ENCODE results near the gene LARGE1. TPM values are rescaled to one million over a fixed set of nuclear protein-coding genes. Genes with fewer than 3 reads are reported as not detected.

The LARGE1 gene
- total and polyA plus RNA-seq, 2 experiments from 2014 or later: 21.2 to 23.6 TPM

DNA sequence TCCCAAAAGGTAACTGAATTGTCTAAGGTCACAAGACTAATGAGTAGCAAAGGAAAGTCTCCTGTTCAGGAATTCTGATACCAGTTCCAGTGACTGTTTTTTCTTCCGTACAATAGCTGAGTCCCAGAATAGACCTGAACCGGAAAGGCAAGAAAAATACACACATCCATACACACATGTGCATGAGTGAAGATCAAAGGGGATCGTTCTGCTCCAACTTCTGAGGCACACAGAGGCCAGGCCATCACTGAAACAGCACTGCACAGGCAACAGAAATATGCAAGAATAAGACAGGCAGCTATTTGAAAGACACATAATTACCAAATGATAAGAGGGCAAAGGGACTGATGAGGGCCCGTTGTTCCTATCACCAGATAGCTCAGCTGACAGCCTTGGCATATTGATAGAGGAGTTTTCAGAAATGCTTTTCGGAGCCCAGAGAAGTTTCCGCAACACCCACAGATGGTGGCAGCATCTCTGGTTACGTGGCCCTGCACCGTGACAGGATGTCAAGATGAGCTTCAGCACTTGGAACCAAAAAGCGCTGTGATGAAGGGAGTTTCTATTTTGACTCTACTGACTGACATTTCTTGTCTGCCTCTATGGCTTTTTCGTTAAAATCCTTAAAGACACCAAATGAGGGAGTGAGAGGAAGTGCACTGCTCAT lies 280.6 kb downstream of the LARGE1 start:
- Histone ChIP-seq H3K27ac (no peak overlapping the region), H3K79me2 (peaks cover 15% of the 10 kb centered on the region), H3K27me3 (no peaks in the 10 kb centered on the region), H2AFZ (no peak overlapping the region), H3K4me3 (no peak overlapping the region), H3K36me3 (replicated peaks; ENCODE audit: insufficient read depth, low read depth) (no peaks in the 10 kb centered on the region), H3K4me1 (ENCODE audit: insufficient read depth) (no peaks in the 10 kb centered on the region), H3K9me3 (ENCODE audit: low read depth) (no peaks in the 10 kb centered on the region), H3K9me2 (replicated peaks; ENCODE audit: insufficient read depth) (no peaks in the 10 kb centered on the region), H3K4me2 (no peak overlapping the region), H4K20me1 (ENCODE audit: insufficient read depth, poor library complexity, severe bottlenecking) (no peaks in the 10 kb centered on the region)
- 88% methylated on average over 10 of the region's 10 CpGs for WGBS (ENCODE audit: low lambda C conversion rate, missing lambda C conversion rate)
- no peak for DNase-seq (ENCODE audit: low spot score)
- TF ChIP-seq EZH2phosphoT487 (IDR thresholded peaks at IDR 0.05; ENCODE audit: low read depth, severe bottlenecking, unreplicated experiment) (no peak), EZH2 (IDR thresholded peaks at IDR 0.05; ENCODE audit: borderline replicate concordance) (no peak)
- TF ChIP-seq, protein P1, sequence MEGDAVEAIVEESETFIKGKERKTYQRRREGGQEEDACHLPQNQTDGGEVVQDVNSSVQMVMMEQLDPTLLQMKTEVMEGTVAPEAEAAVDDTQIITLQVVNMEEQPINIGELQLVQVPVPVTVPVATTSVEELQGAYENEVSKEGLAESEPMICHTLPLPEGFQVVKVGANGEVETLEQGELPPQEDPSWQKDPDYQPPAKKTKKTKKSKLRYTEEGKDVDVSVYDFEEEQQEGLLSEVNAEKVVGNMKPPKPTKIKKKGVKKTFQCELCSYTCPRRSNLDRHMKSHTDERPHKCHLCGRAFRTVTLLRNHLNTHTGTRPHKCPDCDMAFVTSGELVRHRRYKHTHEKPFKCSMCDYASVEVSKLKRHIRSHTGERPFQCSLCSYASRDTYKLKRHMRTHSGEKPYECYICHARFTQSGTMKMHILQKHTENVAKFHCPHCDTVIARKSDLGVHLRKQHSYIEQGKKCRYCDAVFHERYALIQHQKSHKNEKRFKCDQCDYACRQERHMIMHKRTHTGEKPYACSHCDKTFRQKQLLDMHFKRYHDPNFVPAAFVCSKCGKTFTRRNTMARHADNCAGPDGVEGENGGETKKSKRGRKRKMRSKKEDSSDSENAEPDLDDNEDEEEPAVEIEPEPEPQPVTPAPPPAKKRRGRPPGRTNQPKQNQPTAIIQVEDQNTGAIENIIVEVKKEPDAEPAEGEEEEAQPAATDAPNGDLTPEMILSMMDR (IDR thresholded peaks at IDR 0.05; ENCODE audit: poor library complexity): no peak

DNA sequence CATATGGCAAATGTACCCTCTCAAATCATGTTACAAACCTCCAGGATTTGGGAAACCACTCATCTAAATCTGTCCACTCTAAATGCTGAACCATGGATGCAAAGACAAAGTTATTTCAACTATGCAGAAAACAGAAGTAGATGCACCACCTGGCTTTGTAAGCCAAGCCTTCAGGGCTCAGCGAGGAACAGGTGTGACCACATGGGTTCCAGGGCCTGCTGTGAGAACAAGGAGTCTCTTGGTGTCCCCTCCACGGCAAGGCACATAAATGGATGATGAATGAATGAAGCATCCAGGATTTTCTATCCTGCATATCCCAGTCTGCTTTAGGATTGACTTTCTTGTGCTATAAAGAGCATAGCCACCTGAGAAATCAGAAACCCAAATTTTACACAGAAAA lies 284.5 kb downstream of the LARGE1 start:
- no peaks in the 10 kb centered on the region for H3K4me1 ChIP-seq (ENCODE audit: insufficient read depth)
- DNase-seq (ENCODE audit: low spot score): no peak
- H3K79me2 ChIP-seq: no peaks in the 10 kb centered on the region
- H3K27ac ChIP-seq: no peak overlapping the region
- no peaks in the 10 kb centered on the region for H3K36me3 ChIP-seq (replicated peaks; ENCODE audit: insufficient read depth, low read depth)
- no peak overlapping the region for H3K4me3 ChIP-seq
- H4K20me1 ChIP-seq (ENCODE audit: insufficient read depth, poor library complexity, severe bottlenecking): no peaks in the 10 kb centered on the region
- H3K27me3 ChIP-seq: no peaks in the 10 kb centered on the region
- no peaks in the 10 kb centered on the region for H3K9me2 ChIP-seq (replicated peaks; ENCODE audit: insufficient read depth)
- TF ChIP-seq EZH2 (IDR thresholded peaks at IDR 0.05; ENCODE audit: borderline replicate concordance) (no peak), EZH2phosphoT487 (IDR thresholded peaks at IDR 0.05; ENCODE audit: low read depth, severe bottlenecking, unreplicated experiment) (no peak)
- TF ChIP-seq, protein P1 (IDR thresholded peaks at IDR 0.05; ENCODE audit: poor library complexity): no peak
- no peak overlapping the region for H2AFZ ChIP-seq
- H3K9me3 ChIP-seq (ENCODE audit: low read depth): no peaks in the 10 kb centered on the region
- 43% methylated on average over 2 of the region's 2 CpGs for WGBS (ENCODE audit: low lambda C conversion rate, missing lambda C conversion rate)
- H3K4me2 ChIP-seq: no peak overlapping the region

DNA sequence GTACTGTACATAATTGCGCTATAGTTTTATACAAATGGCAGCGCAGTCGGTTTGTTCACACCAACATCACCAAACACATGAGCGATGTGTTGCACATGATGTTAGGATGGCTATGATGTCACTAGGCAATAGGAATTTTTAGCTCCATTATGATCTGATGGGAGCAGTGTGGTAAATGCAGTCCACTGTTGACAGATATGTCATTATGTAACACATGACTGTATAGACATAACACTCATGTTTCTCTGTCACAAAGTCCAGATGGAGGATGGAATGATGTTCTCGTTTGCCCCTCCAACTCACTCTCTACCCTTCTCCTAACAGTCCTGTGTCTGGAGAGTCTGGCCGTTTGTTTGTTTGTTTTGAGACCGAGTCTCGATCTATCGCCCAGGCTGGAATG lies 288.5 kb downstream of the LARGE1 start:
- DNase-seq (ENCODE audit: low spot score): no peak
- H3K9me2 ChIP-seq (replicated peaks; ENCODE audit: insufficient read depth): no peaks in the 10 kb centered on the region
- no peak overlapping the region for H2AFZ ChIP-seq
- H3K27me3 ChIP-seq: no peaks in the 10 kb centered on the region
- H3K79me2 ChIP-seq: no peaks in the 10 kb centered on the region
- no peaks in the 10 kb centered on the region for H4K20me1 ChIP-seq (ENCODE audit: insufficient read depth, poor library complexity, severe bottlenecking)
- no peaks in the 10 kb centered on the region for H3K9me3 ChIP-seq (ENCODE audit: low read depth)
- no peak overlapping the region for H3K4me3 ChIP-seq
- no peak overlapping the region for H3K4me2 ChIP-seq
- no peaks in the 10 kb centered on the region for H3K4me1 ChIP-seq (ENCODE audit: insufficient read depth)
- 90% methylated on average over 9 of the region's 9 CpGs for WGBS (ENCODE audit: low lambda C conversion rate, missing lambda C conversion rate)
- H3K36me3 ChIP-seq (replicated peaks; ENCODE audit: insufficient read depth, low read depth): no peaks in the 10 kb centered on the region
- H3K27ac ChIP-seq: no peak overlapping the region
- TF ChIP-seq EZH2 (IDR thresholded peaks at IDR 0.05; ENCODE audit: borderline replicate concordance) (no peak), EZH2phosphoT487 (IDR thresholded peaks at IDR 0.05; ENCODE audit: low read depth, severe bottlenecking, unreplicated experiment) (no peak)
- TF ChIP-seq, protein P1 (IDR thresholded peaks at IDR 0.05; ENCODE audit: poor library complexity): no peak

All from hepatocyte (in vitro differentiated cells).